Lung (tissue), 12 donors: ENCODE measurements around the gene MAPK4. TPM values are rescaled to one million over a fixed set of nuclear protein-coding genes. Genes with fewer than 3 reads are reported as not detected.

ENCODE experiments used
- ATAC-seq: fragments of 200-7000 bp; cut with Tn5 transposase; one replicate; pipeline ENCODE4 v1.9.1; 2020; ENCODE audit warnings: moderate number of reproducible peaks; ENCODE audit not compliant: insufficient read depth, low FRiP score
- DNase-seq, 3 donors: peaks; one replicate each; pipeline ENCODE4 v3.0.0-alpha.2; 2013 to 2017
- H3K27ac ChIP-seq, 2 donors: one replicate each; pipeline ENCODE4 v1.5.1; 2013; ENCODE audit warnings: mild to moderate bottlenecking in 2 of 2, moderate library complexity in 2 of 2, control low read depth in 1 of 2, inconsistent platforms in 1 of 2, low read depth in 1 of 2, low read length in 1 of 2
- H3K27me3 ChIP-seq, 3 donors: one replicate each; pipeline ENCODE4 v1.5.1; 2013; ENCODE audit warnings: low read length in 2 of 3; ENCODE audit not compliant: control insufficient read depth in 3 of 3, insufficient read depth in 3 of 3
- H3K36me3 ChIP-seq, 4 donors: one replicate each; pipeline ENCODE4 v1.5.1; 2013; ENCODE audit warnings: low read length in 4 of 4, mild to moderate bottlenecking in 1 of 4, moderate library complexity in 1 of 4; ENCODE audit not compliant: control insufficient read depth in 4 of 4, insufficient read depth in 4 of 4
- H3K4me1 ChIP-seq, 5 donors: one replicate each; pipeline ENCODE4 v1.5.1; 2013; ENCODE audit warnings: low read length in 5 of 5, mild to moderate bottlenecking in 2 of 5, moderate library complexity in 1 of 5; ENCODE audit not compliant: control insufficient read depth in 5 of 5, insufficient read depth in 5 of 5
- H3K4me3 ChIP-seq: one replicate; pipeline ENCODE4 v1.5.1; 2013; ENCODE audit warnings: mild to moderate bottlenecking, control low read depth, moderate library complexity
- H3K9ac ChIP-seq, 2 donors: one replicate each; pipeline ENCODE4 v1.5.1; 2013; ENCODE audit warnings: low read length in 2 of 2, control low read depth in 1 of 2; ENCODE audit not compliant: insufficient read depth in 1 of 2
- H3K9me3 ChIP-seq, 4 donors: one replicate each; pipeline ENCODE4 v1.5.1; 2013; ENCODE audit warnings: low read length in 3 of 4, mild to moderate bottlenecking in 1 of 4, moderate library complexity in 1 of 4; ENCODE audit not compliant: control insufficient read depth in 4 of 4, insufficient read depth in 3 of 4
- CTCF ChIP-seq: IDR thresholded peaks from 2 replicates; pipeline ENCODE4 v1.5.1; 2012; ENCODE audit warnings: mild to moderate bottlenecking; ENCODE audit errors: control extremely low read depth, extremely low read depth
- WGBS, 2 donors: extraction: QIAGEN DNeasy Blood & Tissue Kit; methylation state at CpG; one replicate each; pipeline ENCODE4 v1.1.7; 2013; 5-methylcytosine and 5-hydroxymethylcytosine counted together
- polyA plus RNA-seq, 2 donors: library from polyadenylated mRNA; stranded (reverse); fragments of 200-250 nt; gene quantifications; one replicate each; pipeline ENCODE4 v1.2.1, GENCODE V29; 2013
- total RNA-seq, 2 donors: library from RNA; depleted of rRNA in 1 of 2; stranded (reverse); fragments of >200 nt in 1 of 2; gene quantifications; one replicate each; pipeline ENCODE4 v1.2.1, GENCODE V29; 2014 to 2021
- donor health status: control.
- donor health status: control.
- donor health status: Bipolar disorder and iron deficiency.
- donor health status: healthy.
- donor health status: DM: yes; HTN: yes; CAD: no.

Gene MAPK4
- total and polyA plus RNA-seq, 4 donors, result 1.8 to 10.7 (median 3.9) TPM

DNA sequence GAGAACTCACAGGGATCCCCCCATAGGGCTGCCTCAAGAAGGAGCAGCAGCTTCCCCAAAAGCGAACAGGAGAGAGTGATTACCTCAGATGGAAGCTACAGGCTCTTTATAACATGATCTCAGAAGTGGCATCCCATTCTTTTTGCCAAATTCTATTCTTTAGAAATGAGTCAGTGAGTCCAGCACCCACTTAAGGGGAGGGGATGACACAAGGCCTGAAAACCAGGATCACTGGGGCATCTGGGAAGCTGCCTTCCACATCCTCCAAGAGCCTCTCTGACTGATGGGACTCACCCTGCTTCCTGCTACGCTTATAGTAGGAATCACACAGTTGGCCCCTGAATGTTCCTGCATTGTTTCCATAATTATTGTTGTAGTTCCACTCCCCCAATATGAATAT is 96.5 kb downstream of the MAPK4 start:
- peaks cover 0 to 13% (median 0%) of the 10 kb centered on the region in 5 donors for H3K4me1 ChIP-seq
- no peak overlapping the region for H3K9ac ChIP-seq
- TF ChIP-seq CTCF, result no peak
- H3K27me3 ChIP-seq, result no peaks in the 10 kb centered on the region
- H3K36me3 ChIP-seq, result no peaks in the 10 kb centered on the region
- H3K9me3 ChIP-seq, result no peaks in the 10 kb centered on the region
- no peak overlapping the region for H3K4me3 ChIP-seq
- 92 to 94% methylated on average over 2 of the region's 2 CpGs for WGBS, 2 donors
- DNase-seq (no peak), ATAC-seq (no peak)
- peak overlapping the region in 1 of 2 donors; percentile 89 for H3K27ac ChIP-seq

GRCh38 chr18:50656841-50657470 is 97.1 kb downstream of the MAPK4 start:
- no peak overlapping the region for H3K9ac ChIP-seq
- no peak for TF ChIP-seq CTCF
- WGBS, 2 donors, result 77% methylated on average over 8 of the region's 8 CpGs
- peaks cover 0 to 2% (median 0%) of the 10 kb centered on the region in 4 donors for H3K9me3 ChIP-seq
- DNase-seq, result no peak
- H3K27me3 ChIP-seq, result no peaks in the 10 kb centered on the region
- H3K27ac ChIP-seq, result peak overlapping the region in 1 of 2 donors; percentile 89
- H3K36me3 ChIP-seq, result no peaks in the 10 kb centered on the region
- no peak overlapping the region for H3K4me3 ChIP-seq
- no peak for ATAC-seq
- H3K4me1 ChIP-seq, result peaks cover 0 to 9% (median 0%) of the 10 kb centered on the region in 5 donors

DNA sequence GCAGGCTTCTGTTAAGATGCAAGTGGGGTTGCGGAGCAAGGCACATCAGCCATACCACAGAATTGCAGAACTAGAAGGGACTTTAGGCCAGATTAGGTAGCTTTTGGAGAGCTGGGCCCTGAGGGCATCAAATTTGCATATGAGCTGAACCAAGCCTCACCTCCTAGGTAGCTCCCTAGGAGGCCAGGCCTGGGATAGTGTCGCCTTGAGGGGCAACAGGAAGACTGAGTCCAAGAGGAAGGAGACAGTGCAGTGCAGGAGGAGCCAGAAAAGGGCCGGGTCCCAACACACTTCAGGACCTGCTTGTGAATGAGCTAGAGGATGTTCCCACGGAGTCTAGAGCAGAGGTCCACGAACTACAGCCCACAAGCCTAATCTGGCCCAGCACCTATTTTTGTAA is 98.7 kb downstream of the MAPK4 start:
- Histone ChIP-seq H3K36me3 (no peaks in the 10 kb centered on the region), H3K27me3 (no peaks in the 10 kb centered on the region), H3K9me3 (peaks cover 0 to 6% (median under 1%) of the 10 kb centered on the region in 4 donors), H3K4me3 (no peak overlapping the region), H3K9ac (no peak overlapping the region), H3K4me1 (peaks cover 0 to 6% (median 0%) of the 10 kb centered on the region in 5 donors), H3K27ac (peak overlapping the region in 1 of 2 donors; percentile 89)
- no peak for TF ChIP-seq CTCF
- 86 to 92% methylated on average over 5 of the region's 5 CpGs for WGBS, 2 donors
- ATAC-seq (no peak), DNase-seq (no peak)
